ENCODE measurements around the gene TAOK2. TPM values are rescaled to one million over a fixed set of nuclear protein-coding genes. Genes with fewer than 3 reads are reported as not detected.
"Not testable (repeated sequence)": the region's sequence is repeated elsewhere in the genome, so short reads cannot be mapped to it uniquely, and the experiment has no call there.

The TAOK2 gene
- total RNA-seq, 4 donors from 2014 or later, result 38.4 to 62.1 (median 46.5) TPM

GRCh38 chr16:30011714-30012504 is 38.2 kb downstream of the TAOK2 start:
- no peak overlapping the region for H3K27ac ChIP-seq
- no peak for TF ChIP-seq POLR2A (IDR thresholded peaks at IDR 0.05)
- TF ChIP-seq POLR2AphosphoS5 (IDR thresholded peaks at IDR 0.05), result no peak
- no peak for TF ChIP-seq EP300 (IDR thresholded peaks at IDR 0.05)
- no peak for TF ChIP-seq CTCF (IDR thresholded peaks at IDR 0.05)
- ATAC-seq, result no peak
- H3K4me3 ChIP-seq, result peak overlapping the region in 1 of 2 donors; percentile 42
- peaks cover 54% of the 10 kb centered on the region for H3K27me3 ChIP-seq
- H3K36me3 ChIP-seq, result no peaks in the 10 kb centered on the region
- H3K9me3 ChIP-seq, result no peaks in the 10 kb centered on the region
- 13 to 28% methylated on average over 3 to 12 of the region's 31 CpGs for WGBS, 2 donors (ENCODE audit: low coverage in 1 of 2)
- peaks cover 7 to 23% (median 12%) of the 10 kb centered on the region in 3 donors for H3K4me1 ChIP-seq

GRCh38 chr16:30012598-30012997 is 38.9 kb downstream of the TAOK2 start:
- 72 to 80% methylated on average over 2 to 12 of the region's 14 CpGs for WGBS, 2 donors (ENCODE audit: low coverage in 1 of 2)
- Histone ChIP-seq H3K27me3 (peaks cover 53% of the 10 kb centered on the region), H3K4me1 (peaks cover 7 to 23% (median 12%) of the 10 kb centered on the region in 3 donors)
- not testable (repeated sequence) for H3K9me3 ChIP-seq, H3K4me3 ChIP-seq, H3K36me3 ChIP-seq, H3K27ac ChIP-seq, ATAC-seq

- not testable (repeated sequence) for H3K27ac ChIP-seq, ATAC-seq, H3K9me3 ChIP-seq, H3K36me3 ChIP-seq, H3K4me3 ChIP-seq
- H3K4me1 ChIP-seq, result peaks cover 7 to 16% (median 12%) of the 10 kb centered on the region in 3 donors
- H3K27me3 ChIP-seq, result peaks cover 24% of the 10 kb centered on the region
- WGBS, 2 donors (ENCODE audit: low coverage in 1 of 2), result 74 to 81% methylated on average over 4 to 5 of the region's 7 CpGs
These were observed 41.8 kb downstream of the TAOK2 start for GRCh38 chr16:30015450-30015849.

GRCh38 chr16:30016555-30017276 is 43.0 kb downstream of the TAOK2 start:
- Histone ChIP-seq H3K9me3 (no peaks in the 10 kb centered on the region), H3K4me1 (peaks cover 0 to 14% (median 4%) of the 10 kb centered on the region in 3 donors), H3K36me3 (no peaks in the 10 kb centered on the region), H3K4me3 (no peak overlapping the region), H3K27ac (no peak overlapping the region), H3K27me3 (peaks cover 12% of the 10 kb centered on the region)
- WGBS, 2 donors (ENCODE audit: low coverage in 1 of 2), result 63 to 80% methylated on average over 5 to 7 of the region's 8 CpGs
- no peak for ATAC-seq
- TF ChIP-seq POLR2A (IDR thresholded peaks at IDR 0.05), result no peak
- TF ChIP-seq CTCF (IDR thresholded peaks at IDR 0.05), result no peak
- no peak for TF ChIP-seq POLR2AphosphoS5 (IDR thresholded peaks at IDR 0.05)
- no peak for TF ChIP-seq EP300 (IDR thresholded peaks at IDR 0.05)

GRCh38 chr16:30017277-30017656 is 43.6 kb downstream of the TAOK2 start:
- Histone ChIP-seq H3K27me3 (peaks cover 6% of the 10 kb centered on the region), H3K9me3 (no peaks in the 10 kb centered on the region), H3K27ac (no peak overlapping the region), H3K4me1 (peaks cover 0 to 14% (median 4%) of the 10 kb centered on the region in 3 donors), H3K36me3 (no peaks in the 10 kb centered on the region), H3K4me3 (no peak overlapping the region)
- no peak for TF ChIP-seq POLR2AphosphoS5 (IDR thresholded peaks at IDR 0.05)
- TF ChIP-seq POLR2A (IDR thresholded peaks at IDR 0.05), result no peak
- no peak for TF ChIP-seq CTCF (IDR thresholded peaks at IDR 0.05)
- TF ChIP-seq EP300 (IDR thresholded peaks at IDR 0.05), result no peak
- 91 to 100% methylated on average over 2 of the region's 2 CpGs for WGBS, 2 donors (ENCODE audit: low coverage in 1 of 2)
- ATAC-seq, result no peak

- H3K4me1 ChIP-seq, result peaks cover 0 to 14% (median 4%) of the 10 kb centered on the region in 3 donors
- H3K36me3 ChIP-seq, H3K27ac ChIP-seq, H3K9me3 ChIP-seq, H3K27me3 ChIP-seq, ATAC-seq, H3K4me3 ChIP-seq: not testable (repeated sequence)
- WGBS, 2 donors (ENCODE audit: low coverage in 1 of 2), result 70 to 88% methylated on average over 2 to 3 of the region's 4 CpGs
These were observed 44.3 kb downstream of the TAOK2 start for GRCh38 chr16:30017937-30018336.

Data from gastroesophageal sphincter (tissue), 4 donors.